Measurements from ENCODE around the gene ASIC4.

Gene ASIC4

GRCh38 chr2:219570194-219570923 lies 56.1 kb downstream of the ASIC4 start:
- Mint-ChIP-seq H3K27me3 (peaks cover 77% of the 10 kb centered on the region), H3K36me3 (ENCODE audit: insufficient read depth) (no peaks in the 10 kb centered on the region), H3K27ac (ENCODE audit: low read depth) (no peak overlapping the region), H3K9me3 (no peaks in the 10 kb centered on the region), H3K4me3 (peak overlapping the region; percentile 36), H3K4me1 (no peaks in the 10 kb centered on the region)
- no peak for DNase-seq (ENCODE audit: low spot score in 2 of 2)
- ATAC-seq (replicated peaks; ENCODE audit: extremely low read depth, poor library complexity, severe bottlenecking): peak; percentile 17

- H3K4me1 Mint-ChIP-seq: no peaks in the 10 kb centered on the region
- DNase-seq (ENCODE audit: low spot score in 2 of 2) (no peak), ATAC-seq (replicated peaks; ENCODE audit: extremely low read depth, poor library complexity, severe bottlenecking) (no peak)
- peaks cover 77% of the 10 kb centered on the region for H3K27me3 Mint-ChIP-seq
- no peaks in the 10 kb centered on the region for H3K9me3 Mint-ChIP-seq
- H3K27ac Mint-ChIP-seq (ENCODE audit: low read depth): no peak overlapping the region
- peak overlapping the region; percentile 36 for H3K4me3 Mint-ChIP-seq
- H3K36me3 Mint-ChIP-seq (ENCODE audit: insufficient read depth): no peaks in the 10 kb centered on the region
Measured at GRCh38 chr2:219570924-219571310, 56.6 kb downstream of the ASIC4 start.

GRCh38 chr2:219571311-219572236 lies 57.3 kb downstream of the ASIC4 start, which contains the start of gene OBSL1:
OBSL1 (minus strand) TSS chr2:219571539; CDS start chr2:219571232, 307 bp downstream.
- H3K27ac Mint-ChIP-seq (ENCODE audit: low read depth): no peak within 1 kb of the TSS
- H3K36me3 Mint-ChIP-seq (ENCODE audit: insufficient read depth): no peaks in the 10 kb centered on the region
- H3K27me3 Mint-ChIP-seq: peaks cover 77% of the 10 kb centered on the region
- no peaks in the 10 kb centered on the region for H3K4me1 Mint-ChIP-seq
- DNase-seq (ENCODE audit: low spot score in 2 of 2) (no peak), ATAC-seq (replicated peaks; ENCODE audit: extremely low read depth, poor library complexity, severe bottlenecking) (no peak)
- no peaks in the 10 kb centered on the region for H3K9me3 Mint-ChIP-seq
- peak within 1 kb of the TSS; percentile 36 for H3K4me3 Mint-ChIP-seq

- H3K27me3 Mint-ChIP-seq: peaks cover 81% of the 10 kb centered on the region
- no peaks in the 10 kb centered on the region for H3K36me3 Mint-ChIP-seq (ENCODE audit: insufficient read depth)
- H3K27ac Mint-ChIP-seq (ENCODE audit: low read depth): no peak within 1 kb of the TSS
- no peaks in the 10 kb centered on the region for H3K9me3 Mint-ChIP-seq
- ATAC-seq (replicated peaks; ENCODE audit: extremely low read depth, poor library complexity, severe bottlenecking) (no peak), DNase-seq (ENCODE audit: low spot score in 2 of 2) (no peak)
- peak within 1 kb of the TSS; percentile 36 for H3K4me3 Mint-ChIP-seq
- no peaks in the 10 kb centered on the region for H3K4me1 Mint-ChIP-seq
Measured at GRCh38 chr2:219572237-219573001, 58.1 kb downstream of the ASIC4 start, which contains the start of gene INHA. INHA (plus strand) TSS chr2:219572310; CDS start chr2:219572375, 65 bp downstream.

GRCh38 chr2:219573166-219573565 lies 58.9 kb downstream of the ASIC4 start:
- no peak for ATAC-seq (replicated peaks; ENCODE audit: extremely low read depth, poor library complexity, severe bottlenecking)
- Mint-ChIP-seq H3K36me3 (ENCODE audit: insufficient read depth) (no peaks in the 10 kb centered on the region), H3K27ac (ENCODE audit: low read depth) (no peak overlapping the region), H3K4me1 (no peaks in the 10 kb centered on the region), H3K9me3 (no peaks in the 10 kb centered on the region), H3K4me3 (no peak overlapping the region), H3K27me3 (peaks cover 78% of the 10 kb centered on the region)
- no peak for DNase-seq (ENCODE audit: low spot score in 2 of 2)

- ATAC-seq (replicated peaks; ENCODE audit: extremely low read depth, poor library complexity, severe bottlenecking) (no peak), DNase-seq (ENCODE audit: low spot score in 2 of 2) (no peak)
- Mint-ChIP-seq H3K27me3 (peaks cover 65% of the 10 kb centered on the region), H3K27ac (ENCODE audit: low read depth) (no peak overlapping the region), H3K4me1 (no peaks in the 10 kb centered on the region), H3K9me3 (no peaks in the 10 kb centered on the region), H3K36me3 (ENCODE audit: insufficient read depth) (no peaks in the 10 kb centered on the region), H3K4me3 (no peak overlapping the region)
Measured at GRCh38 chr2:219574484-219575311, 60.4 kb downstream of the ASIC4 start.

GRCh38 chr2:219575566-219576504 lies 61.6 kb downstream of the ASIC4 start:
- no peaks in the 10 kb centered on the region for H3K36me3 Mint-ChIP-seq (ENCODE audit: insufficient read depth)
- no peak for ATAC-seq (replicated peaks; ENCODE audit: extremely low read depth, poor library complexity, severe bottlenecking)
- H3K27me3 Mint-ChIP-seq: peaks cover 59% of the 10 kb centered on the region
- H3K27ac Mint-ChIP-seq (ENCODE audit: low read depth): no peak overlapping the region
- H3K4me1 Mint-ChIP-seq: no peaks in the 10 kb centered on the region
- DNase-seq (ENCODE audit: low spot score in 2 of 2): no peak
- H3K4me3 Mint-ChIP-seq: no peak overlapping the region
- no peaks in the 10 kb centered on the region for H3K9me3 Mint-ChIP-seq

- Mint-ChIP-seq H3K27ac (ENCODE audit: low read depth) (no peak overlapping the region), H3K4me3 (no peak overlapping the region), H3K27me3 (peaks cover 55% of the 10 kb centered on the region), H3K4me1 (no peaks in the 10 kb centered on the region), H3K9me3 (no peaks in the 10 kb centered on the region), H3K36me3 (ENCODE audit: insufficient read depth) (peaks cover 2% of the 10 kb centered on the region)
- DNase-seq (ENCODE audit: low spot score in 2 of 2): no peak
- ATAC-seq (replicated peaks; ENCODE audit: extremely low read depth, poor library complexity, severe bottlenecking): no peak
Measured at GRCh38 chr2:219576505-219577388, 62.5 kb downstream of the ASIC4 start.

GRCh38 chr2:219578811-219579613 lies 64.7 kb downstream of the ASIC4 start:
- H3K9me3 Mint-ChIP-seq: no peaks in the 10 kb centered on the region
- ATAC-seq (replicated peaks; ENCODE audit: extremely low read depth, poor library complexity, severe bottlenecking) (peak; percentile 36), DNase-seq (ENCODE audit: low spot score in 2 of 2) (no peak)
- H3K4me3 Mint-ChIP-seq: no peak overlapping the region
- peaks cover 2% of the 10 kb centered on the region for H3K36me3 Mint-ChIP-seq (ENCODE audit: insufficient read depth)
- peaks cover 33% of the 10 kb centered on the region for H3K27me3 Mint-ChIP-seq
- no peak overlapping the region for H3K27ac Mint-ChIP-seq (ENCODE audit: low read depth)
- H3K4me1 Mint-ChIP-seq: no peaks in the 10 kb centered on the region

GRCh38 chr2:219581346-219581745 lies 67.1 kb downstream of the ASIC4 start:
- peaks cover 2% of the 10 kb centered on the region for H3K36me3 Mint-ChIP-seq (ENCODE audit: insufficient read depth)
- H3K4me1 Mint-ChIP-seq: no peaks in the 10 kb centered on the region

More at GRCh38 chr2:219581346-219581745, 67.1 kb downstream of the ASIC4 start:
- no peak overlapping the region for H3K27ac Mint-ChIP-seq (ENCODE audit: low read depth)
- ATAC-seq (replicated peaks; ENCODE audit: extremely low read depth, poor library complexity, severe bottlenecking): no peak
- peaks cover 33% of the 10 kb centered on the region for H3K27me3 Mint-ChIP-seq
- DNase-seq (ENCODE audit: low spot score in 2 of 2): no peak
- H3K4me3 Mint-ChIP-seq: no peak overlapping the region
- H3K9me3 Mint-ChIP-seq: no peaks in the 10 kb centered on the region
